ENCODE data around the gene TRERF1.

TRERF1 gene

GRCh38 chr6:42184475-42184874 is 267.3 kb downstream of the TRERF1 start:
- DNase-seq (ENCODE audit: low spot score) = no peak

- no peak for DNase-seq (ENCODE audit: low spot score)
Measured at GRCh38 chr6:42182101-42182500, 269.6 kb downstream of the TRERF1 start.

- DNase-seq (ENCODE audit: low spot score) = no peak
Measured at GRCh38 chr6:42179945-42180313, 271.8 kb downstream of the TRERF1 start.

GRCh38 chr6:42179261-42179944 is 272.3 kb downstream of the TRERF1 start:
- DNase-seq (ENCODE audit: low spot score) = no peak

- peak; percentile 31 for DNase-seq (ENCODE audit: low spot score)
Measured at GRCh38 chr6:42177514-42178364, 274.0 kb downstream of the TRERF1 start.

DNA sequence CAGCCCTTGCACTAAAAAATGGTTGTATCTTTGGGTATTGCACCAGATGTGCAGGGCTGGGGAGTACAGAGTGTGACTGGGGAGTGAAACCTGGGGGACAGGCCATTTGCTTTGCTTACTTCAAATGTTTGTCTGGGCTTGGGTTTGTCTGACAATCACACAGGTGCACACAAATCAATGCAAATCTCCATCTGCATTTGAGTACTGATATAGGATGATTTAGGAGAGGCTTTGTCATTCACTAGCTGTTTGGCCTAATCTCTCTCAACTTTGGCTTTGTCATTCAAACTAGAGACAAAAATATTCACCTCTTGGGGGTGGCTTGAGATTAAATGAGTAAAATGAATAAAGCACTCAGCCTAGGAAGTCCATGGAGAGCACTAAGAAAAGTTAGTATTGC is 274.7 kb downstream of the TRERF1 start:
- no peak for DNase-seq (ENCODE audit: low spot score)

GRCh38 chr6:42175860-42176259 is 275.9 kb downstream of the TRERF1 start:
- no peak for DNase-seq (ENCODE audit: low spot score)
